Islet precursor cell (in vitro differentiated cells): ENCODE measurements around the gene MLXIPL.
"Not testable (repeated sequence)": the region's sequence is repeated elsewhere in the genome, so short reads cannot be mapped to it uniquely, and the experiment has no call there.

ENCODE experiments used
- DNase-seq: peaks from one replicate; pipeline ENCODE4 v3.0.0-alpha.2; 2018

Gene MLXIPL

GRCh38 chr7:73611017-73611555 is 13.2 kb downstream of the MLXIPL start:
- DNase-seq: no peak

- no peak for DNase-seq
Measured at GRCh38 chr7:73610105-73610504, 14.2 kb downstream of the MLXIPL start.

DNA sequence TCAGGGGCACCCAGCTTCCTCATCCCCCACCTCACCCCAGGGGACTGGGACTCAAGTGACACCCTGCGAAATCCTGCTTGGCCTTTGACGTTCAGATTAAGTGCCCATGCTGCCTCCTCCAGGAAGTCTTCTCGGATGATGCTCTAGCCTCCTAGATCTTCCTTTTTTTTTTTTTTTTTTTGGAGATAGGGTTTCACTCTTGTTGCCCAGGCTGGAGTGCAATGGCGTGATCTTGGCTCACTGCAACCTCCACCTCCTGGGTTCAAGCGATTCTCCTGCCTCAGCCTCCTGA is 16.7 kb downstream of the MLXIPL start:
- not testable (repeated sequence) for DNase-seq

DNA sequence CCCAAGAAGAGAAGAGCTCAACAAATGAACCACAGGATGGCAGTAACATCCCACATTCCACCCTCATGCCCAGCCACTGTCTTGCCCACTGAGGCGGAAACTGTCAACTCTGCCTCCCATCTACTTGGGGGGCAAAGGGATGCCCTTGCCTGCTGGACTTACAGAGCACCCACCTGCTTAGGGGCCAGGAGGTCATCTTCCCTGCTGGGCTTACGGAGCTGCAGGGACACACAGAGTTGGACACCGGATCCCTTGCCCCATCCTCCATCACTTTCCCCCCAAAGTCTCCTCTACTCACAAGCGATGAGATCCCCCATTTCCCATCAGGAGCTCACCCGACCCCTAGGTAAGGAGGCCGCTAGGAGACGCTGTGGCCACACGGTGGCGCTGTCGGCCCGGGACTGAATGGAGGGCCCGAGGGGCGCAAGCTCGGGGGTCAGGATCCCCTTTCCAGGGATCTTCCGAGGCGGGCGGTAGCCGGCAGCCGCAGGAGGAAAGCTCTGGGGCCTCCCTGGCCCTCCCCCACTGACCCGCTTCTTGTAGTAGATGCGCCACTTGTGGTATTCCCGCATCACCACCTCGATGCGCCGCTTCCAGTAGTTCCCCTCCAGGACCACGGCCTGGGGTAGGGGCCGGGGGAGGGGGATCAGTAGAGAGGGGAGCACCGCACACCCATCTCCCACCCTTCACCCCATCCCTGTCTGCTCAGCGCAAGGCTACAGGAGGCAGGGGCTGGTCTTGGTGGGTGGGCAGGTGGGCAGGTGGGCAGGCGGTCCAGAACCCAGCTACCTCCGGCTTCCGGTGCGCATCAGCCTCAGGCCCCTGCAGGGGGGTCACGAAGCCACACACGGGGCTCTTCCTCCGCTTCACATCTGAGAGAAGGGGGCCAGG is 17.3 kb downstream of the MLXIPL start:
- DNase-seq: peak; percentile 76

DNA sequence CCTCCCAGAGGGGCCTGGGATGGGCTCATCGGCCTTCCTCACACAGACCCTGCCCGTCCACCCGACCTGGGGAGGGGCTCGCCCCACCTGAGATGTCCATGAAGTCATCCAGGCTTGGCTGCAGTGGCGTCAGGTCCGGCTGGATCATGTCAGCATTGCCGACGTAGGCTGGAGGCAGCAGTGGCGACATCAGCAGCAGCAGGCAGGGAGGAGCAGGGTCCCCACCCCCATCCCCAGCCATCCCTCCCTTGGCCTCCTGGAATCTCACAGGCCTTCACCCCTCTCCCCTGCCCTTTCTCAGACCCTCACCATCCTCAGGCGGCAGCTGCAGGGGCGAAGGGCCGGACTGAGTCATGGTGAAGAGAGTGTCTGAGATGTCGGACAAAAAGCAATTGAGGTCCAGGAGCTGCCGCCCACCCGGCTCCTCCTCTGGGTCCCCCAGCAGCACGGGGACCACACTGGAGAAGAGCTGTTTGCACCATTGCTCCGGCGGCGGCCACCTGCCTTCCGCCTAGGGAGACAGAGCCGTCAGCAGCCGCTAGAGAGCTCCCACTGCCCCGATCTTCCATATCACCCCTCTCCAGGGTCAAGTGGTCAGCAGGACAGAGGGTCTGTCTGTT is 18.6 kb downstream of the MLXIPL start:
- DNase-seq: no peak

DNA sequence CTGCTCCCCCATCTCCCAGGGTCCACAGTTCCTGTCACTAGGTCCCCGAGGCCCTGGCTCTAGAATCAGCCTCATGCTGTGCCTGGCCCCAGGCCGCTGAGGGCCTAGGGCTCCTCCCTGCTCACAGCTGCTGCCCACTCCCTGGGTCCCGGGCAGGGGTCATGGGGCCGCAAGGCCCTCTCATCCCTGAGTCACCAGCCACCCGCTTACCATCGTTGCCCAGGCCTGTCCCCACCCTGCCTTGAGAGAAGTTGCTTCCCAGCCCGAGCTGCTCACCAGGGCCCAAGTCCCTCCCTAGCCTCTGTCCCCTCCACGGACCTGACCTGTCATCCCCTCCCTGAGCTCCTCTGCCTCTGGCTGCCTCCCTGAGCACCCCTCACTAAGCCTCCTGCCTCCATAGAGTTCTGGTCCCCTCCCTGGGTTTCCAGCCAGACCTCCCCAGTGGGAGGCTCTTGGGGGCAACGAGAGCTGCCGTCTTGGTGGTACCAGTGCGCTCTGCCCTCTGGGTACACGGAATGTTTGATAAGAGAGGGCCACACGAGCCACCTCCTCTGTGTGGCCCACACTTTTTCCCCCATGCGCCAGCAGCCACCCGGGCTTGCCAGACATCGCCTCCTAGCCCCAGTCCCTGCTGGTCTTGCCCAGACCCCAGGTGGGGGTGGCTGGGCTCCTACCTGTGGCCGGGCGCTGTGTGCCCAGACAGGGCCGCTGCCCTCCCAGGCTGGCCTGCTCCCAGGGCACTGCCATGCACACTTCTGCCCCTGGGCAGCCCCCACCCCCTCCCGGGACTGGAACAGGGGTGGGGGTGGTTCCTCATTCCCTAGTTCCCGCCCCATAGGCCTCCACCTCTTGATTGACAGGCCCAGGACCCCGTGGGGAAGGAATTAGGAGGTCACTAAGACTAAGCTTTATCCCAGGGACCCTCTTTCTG is 21.3 kb downstream of the MLXIPL start:
- DNase-seq: no peak

DNA sequence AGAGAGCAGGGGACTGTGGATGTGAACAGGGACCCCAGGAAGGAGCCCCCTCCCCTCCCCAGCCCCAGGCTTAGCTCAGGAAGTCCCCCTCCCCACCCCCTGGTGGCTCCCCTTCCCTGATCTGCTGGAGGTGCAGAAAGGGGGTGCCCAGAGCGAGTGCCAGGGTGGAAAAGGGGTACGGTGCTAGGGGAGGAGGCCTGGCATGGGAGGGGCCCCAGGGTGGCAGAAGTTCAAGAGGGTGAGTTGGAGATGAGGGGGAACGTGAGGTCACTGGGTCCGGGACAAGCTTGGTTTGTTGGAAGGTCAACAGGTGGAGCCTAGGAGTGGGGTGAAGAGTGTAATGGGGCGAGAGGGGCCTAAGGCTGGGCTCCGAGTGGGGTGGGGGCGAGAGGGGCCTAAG is 24.4 kb downstream of the MLXIPL start:
- no peak for DNase-seq

DNA sequence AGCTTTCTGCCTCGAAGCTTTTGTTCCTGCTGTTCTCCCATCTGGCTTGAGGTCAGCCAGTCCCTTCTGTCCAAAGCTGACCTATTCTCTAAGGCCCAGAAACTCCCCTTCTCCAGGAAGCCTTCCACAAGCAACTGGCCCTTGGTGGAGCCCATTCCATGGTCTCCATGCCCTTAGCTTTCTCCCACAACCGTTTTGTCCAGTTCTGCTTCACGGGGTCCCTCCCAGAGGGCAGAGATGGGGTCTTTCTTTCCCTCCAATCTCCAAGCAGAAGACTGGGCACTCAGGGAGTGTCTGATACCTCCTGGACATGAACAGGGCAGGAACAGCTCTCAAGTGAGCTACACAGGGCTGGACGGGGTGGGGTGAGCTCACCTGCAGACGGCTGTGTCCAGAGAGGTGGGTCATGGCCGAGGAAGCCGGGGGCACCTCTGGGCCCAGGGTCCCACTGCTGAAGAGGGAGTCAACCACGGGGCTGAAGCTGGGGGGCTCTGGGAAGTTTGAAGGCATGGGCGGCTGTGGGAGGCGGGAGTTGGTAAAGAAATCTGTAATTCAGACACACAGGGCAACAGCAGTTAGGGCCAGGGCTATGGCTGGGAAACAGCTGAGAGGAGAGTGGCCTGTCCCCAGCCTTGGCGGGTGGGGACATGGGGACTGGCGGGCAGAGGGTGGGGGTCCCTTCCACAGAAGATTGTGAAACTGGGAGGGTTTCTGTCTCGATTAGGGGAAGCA is 25.0 kb downstream of the MLXIPL start:
- DNase-seq: no peak

- DNase-seq: no peak
Measured at GRCh38 chr7:73597978-73598782, 26.1 kb downstream of the MLXIPL start.

GRCh38 chr7:73596191-73597065 is 27.9 kb downstream of the MLXIPL start:
- no peak for DNase-seq

- DNase-seq: no peak
Measured at GRCh38 chr7:73595358-73595757, 29.0 kb downstream of the MLXIPL start.

DNA sequence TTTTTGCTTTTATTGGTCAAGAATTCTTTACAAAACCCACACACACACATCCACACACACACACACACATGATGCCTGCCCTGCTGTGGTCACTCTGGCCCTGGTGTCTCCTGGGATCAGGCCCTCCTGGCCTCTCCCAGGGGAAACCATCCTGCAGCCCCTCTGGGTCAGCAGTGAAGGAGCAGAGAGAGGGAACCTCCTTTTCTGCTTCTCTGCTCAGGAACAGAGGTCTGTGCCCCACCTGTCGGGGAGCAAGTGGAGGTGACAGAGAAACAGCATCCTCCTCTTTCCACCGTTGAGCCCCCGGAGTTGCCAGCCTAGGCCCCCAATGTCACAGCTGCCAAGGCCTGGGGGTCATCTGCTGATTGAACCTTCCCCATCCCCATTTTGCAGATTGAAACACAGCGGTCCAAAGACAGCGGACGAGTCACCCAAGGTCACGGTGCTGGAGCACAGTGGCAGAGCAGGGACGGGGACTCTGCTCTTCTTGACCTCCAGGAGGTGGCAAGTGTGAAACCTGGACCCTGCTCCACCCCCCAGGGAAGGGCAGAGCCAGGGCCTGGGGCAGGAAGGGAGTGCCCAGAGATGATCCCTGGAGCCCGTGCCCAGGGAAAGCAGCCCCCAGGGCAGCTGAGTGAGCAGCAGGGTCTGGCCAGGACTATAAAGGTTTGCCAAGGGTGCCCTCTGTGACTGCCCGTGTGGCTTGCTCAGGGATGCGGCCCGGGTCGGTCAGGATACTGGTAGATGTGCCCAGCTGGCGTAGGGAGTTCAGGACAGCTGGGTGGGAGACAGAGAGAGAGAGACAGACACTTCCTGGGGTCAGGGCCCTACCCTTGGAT is 30.9 kb downstream of the MLXIPL start:
- no peak for DNase-seq

DNA sequence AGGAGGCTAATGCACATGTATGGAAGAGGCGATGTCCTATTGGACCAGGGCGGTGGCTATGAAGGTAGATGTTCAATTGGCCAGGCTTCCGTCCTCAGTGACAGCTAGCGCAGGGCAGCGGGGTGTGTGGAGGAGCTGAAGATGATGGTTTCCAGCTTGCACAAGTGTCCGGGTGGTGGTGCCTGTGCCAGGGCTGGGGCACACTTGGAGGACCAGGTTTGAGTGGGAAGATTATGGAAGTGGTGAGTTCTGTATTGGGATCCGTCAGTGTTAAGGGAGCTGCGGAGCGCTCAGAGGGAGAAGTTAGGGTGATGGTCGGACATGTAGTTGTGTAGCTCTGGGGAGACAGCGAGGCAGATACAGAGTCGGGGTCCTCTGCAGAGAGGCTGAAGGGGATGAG is 37.4 kb downstream of the MLXIPL start:
- no peak for DNase-seq

DNA sequence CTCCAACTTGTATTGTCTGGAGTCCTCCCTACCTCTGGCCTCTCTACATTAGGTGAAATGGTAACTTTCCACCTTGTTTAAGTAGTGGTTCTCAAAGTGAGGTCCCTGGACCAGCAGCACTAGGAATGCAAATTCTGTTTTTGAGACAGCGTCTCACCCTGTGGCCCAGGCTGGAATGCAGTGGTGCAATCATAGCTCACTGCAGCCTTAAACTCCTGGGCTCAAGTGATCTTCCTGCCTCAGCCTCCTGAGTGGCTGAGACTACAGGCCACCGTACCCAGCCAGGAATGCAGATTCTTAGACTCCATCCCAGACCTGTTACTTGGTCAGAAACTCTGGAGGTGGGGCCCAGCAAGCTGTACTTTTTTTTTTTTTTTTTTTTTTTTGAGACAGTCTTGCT is 39.1 kb downstream of the MLXIPL start:
- no peak for DNase-seq

DNA sequence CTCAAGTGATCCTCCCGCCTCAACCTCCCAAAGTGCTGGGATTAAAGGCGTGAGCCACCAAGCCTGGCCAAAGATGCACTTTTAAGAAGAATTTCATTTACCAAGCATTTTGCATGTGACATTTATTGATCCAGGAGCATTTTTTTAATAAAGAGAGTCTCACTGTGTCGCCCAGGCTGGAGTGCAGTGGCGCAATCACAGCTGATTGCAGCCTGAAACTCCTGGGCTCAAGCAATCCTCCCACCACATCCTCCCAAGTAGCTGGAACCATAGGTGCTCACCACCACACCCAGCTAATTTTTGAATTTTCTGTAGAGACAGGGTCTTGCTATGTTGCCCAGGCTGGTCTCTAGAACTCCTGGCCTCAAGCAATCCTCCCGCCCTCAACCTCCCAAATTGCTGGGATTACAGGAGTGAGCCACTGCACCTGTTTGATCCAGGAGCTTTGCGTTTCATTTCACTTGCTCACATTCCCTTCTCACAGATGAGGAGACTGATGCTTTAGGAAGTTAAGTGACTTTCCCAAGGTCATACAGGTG is 41.6 kb downstream of the MLXIPL start:
- DNase-seq: no peak

DNA sequence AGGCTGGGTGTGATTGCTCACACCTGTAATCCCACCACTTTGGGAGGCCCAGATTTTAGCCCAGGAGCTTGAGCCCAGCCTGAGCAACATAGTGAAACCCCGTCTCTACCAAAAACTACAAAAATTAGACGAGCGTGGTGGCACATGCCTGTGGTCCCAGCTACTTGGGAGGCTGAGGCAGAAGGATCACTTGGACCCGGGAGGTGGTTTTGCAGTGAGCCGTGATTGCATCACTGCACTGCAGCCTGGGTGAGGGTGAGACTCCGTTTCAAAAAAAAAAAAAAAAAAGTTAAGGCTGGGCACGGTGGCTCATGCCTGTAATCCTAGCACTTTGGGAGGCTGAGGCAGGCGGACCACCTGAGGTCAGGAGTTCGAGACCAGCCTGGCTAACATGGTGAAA is 43.3 kb downstream of the MLXIPL start:
- not testable (repeated sequence) for DNase-seq

DNA sequence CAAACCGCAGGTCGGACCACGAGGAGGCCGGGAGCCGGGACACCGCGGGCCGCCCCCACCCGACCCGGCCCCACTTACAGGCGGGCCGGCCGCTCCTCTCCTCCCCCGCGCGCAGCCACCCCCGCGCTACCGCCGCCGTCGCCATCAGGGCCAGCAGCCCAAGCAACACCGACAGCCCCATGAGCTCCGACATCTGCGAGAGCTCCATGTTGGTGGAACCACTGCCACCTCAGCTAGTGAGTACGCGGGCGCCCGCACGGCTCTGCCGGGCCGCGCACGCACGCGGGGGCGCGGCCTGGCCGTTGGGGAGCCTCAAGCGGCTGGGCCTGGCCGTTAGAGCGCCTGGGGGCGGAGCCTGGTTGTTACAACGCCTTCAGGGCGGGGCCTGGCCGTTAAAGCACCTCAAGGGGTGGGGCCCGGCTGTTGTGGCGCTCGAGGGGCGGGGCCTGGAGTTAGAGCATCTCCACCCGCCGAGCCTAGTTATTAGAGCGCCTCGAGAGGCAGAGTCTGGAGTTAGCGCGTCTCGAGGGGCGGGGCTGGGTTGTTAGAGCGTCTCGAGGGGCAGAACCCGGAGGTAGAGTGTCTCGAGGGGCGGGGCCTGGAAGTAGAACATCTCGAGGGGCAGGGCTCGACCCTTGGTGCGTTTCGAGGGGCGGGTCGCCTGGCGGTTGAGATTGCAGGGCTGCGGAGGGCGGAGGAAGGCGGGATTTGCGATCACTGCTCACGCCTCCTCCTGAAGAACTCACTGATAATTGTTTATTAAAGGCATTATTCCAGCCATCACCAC is 45.8 kb downstream of the MLXIPL start, which contains the start of gene TBL2:
TBL2 (minus strand) TSS at position 238 of the 787 bp plus-strand sequence; CDS start at position 208, 30 bp downstream.
- peak; percentile 100 for DNase-seq

DNA sequence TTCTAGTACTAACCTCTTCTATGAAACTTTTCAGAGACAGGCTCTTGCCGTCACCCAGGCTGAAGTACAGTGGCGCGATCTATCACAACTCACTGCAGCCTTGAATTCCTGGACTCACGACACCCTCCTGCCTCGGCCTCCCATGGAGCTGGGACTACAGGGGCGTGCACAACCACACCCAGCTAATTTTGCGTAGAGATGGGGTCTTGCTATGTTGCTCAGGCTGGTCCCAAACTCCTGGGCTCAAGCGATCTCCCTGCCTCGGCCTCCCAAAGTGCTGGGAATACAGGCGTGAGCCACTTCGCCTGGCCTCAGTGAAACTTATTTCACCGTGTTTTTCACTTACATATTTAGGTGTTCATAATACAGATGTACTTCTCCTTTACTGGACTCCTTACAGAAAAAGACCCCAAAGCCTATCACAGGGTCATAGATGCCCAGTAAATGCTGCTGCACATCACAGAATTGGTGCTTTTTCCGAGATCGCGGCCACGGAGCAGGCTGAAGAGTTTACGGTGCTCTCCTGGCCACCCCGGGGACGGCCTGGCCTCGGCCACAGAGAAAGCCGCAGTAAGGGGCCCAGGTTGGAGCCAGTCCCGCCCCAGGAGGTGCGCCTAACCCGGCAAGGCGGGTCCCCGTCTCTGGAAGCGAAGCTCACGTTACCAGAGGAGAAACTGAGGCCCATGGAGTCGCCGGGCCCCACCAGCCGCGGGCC is 46.5 kb downstream of the MLXIPL start:
- DNase-seq: no peak
